Right lobe of liver (tissue), 4 donors: ENCODE measurements around the gene SLC8A1.

Experiments used
- CTCF ChIP-seq, 4 donors: fragments of 200-600 bp in 3 of 4; fragments of 450-650 bp in 1 of 4; IDR thresholded peaks; one replicate each; pipeline versions ENCODE4 v1.5.1 to v1.8.0; 2016 to 2022; ENCODE audit warnings: antibody characterized with exemption in 4 of 4, mild to moderate bottlenecking in 2 of 4
- POLR2A ChIP-seq: fragments of 450-650 bp; IDR thresholded peaks from one replicate; pipeline ENCODE4 v1.6.1; 2017; ENCODE audit warnings: antibody characterized with exemption, mild to moderate bottlenecking
- donor health status: DM: no; HTN: no; CAD: no.
- donor health status: DM: no; HTN: no; CAD: no.
- donor health status: DM: no; HTN: yes; CAD: no.

- TF ChIP-seq CTCF (IDR thresholded peaks at IDR 0.05) (no peak), POLR2A (no peak)
These were observed 170.6 kb downstream of the SLC8A1 start for GRCh38 chr2:40281021-40281940.
